A549 (cell line): ENCODE results near the gene CCDC136. TPM values are rescaled to one million over a fixed set of nuclear protein-coding genes. Genes with fewer than 3 reads are reported as not detected.
A peak's percentile ranks its signal among the peaks of the same experiment; 100 is the strongest.

Source experiments
- ATAC-seq, 2 experiments: fragments of 200-7000 bp in 1 of 2; fragments of >200 bp in 1 of 2; cut with Nextera tagmentation in 1 of 2; cut with Tn5 transposase in 1 of 2; 3 replicates each; pipeline versions ENCODE4 v1.8.0 to v1.9.1; 2018 to 2020; ENCODE audit warnings: mild to moderate bottlenecking in 1 of 2, moderate library complexity in 1 of 2
- CTCF ChIA-PET: fragments of 300-600 bp; sonication (Branson Sonifier 250); formaldehyde crosslinking; extraction: SDS; loops from one replicate; lab custom pipeline; 2021; ENCODE audit warnings: antibody characterized with exemption, inconsistent platforms; lab: Yijun Ruan, JAX
- POLR2A ChIA-PET: fragments of 350-600 bp; formaldehyde crosslinking; extraction: SDS; loops from one replicate; lab custom pipeline; 2021; ENCODE audit warnings: antibody characterized with exemption, inconsistent platforms; lab: Yijun Ruan, JAX
- DNase-seq, 2 experiments: peaks; one replicate each; pipeline versions ENCODE4 v3.0.0 to v3.0.0-alpha.2; 2011 to 2016; ENCODE audit warnings: low read depth in 1 of 2, low spot score in 1 of 2
- FAIRE-seq: peaks from 2 replicates; lab custom pipeline; 2011; peaks lifted over from hg19 to GRCh38; lab: Jason Lieb, UNC
- H3K27ac ChIP-seq, 2 experiments: fragments of >200 bp; sonication (Bioruptor Twin); formaldehyde crosslinking; 3 replicates each; pipeline ENCODE4 v1.5.1; 2016 to 2017
- H3K4me1 ChIP-seq: fragments of >200 bp; sonication (Bioruptor Twin); formaldehyde crosslinking; 3 replicates; pipeline ENCODE4 v1.6.1; 2016
- H3K4me2 ChIP-seq: fragments of >200 bp; sonication (Bioruptor Twin); formaldehyde crosslinking; 3 replicates; pipeline ENCODE4 v1.6.1; 2016
- H3K4me3 ChIP-seq: fragments of >200 bp; sonication (Bioruptor Twin); formaldehyde crosslinking; 3 replicates; pipeline ENCODE4 v1.5.1; 2016
- H3K9me3 ChIP-seq: fragments of >200 bp; sonication (Bioruptor Twin); formaldehyde crosslinking; 3 replicates; pipeline ENCODE4 v1.6.1; 2016
- ATOH8 ChIP-seq: fragments of 250-450 bp; sonication (Bioruptor Pico); IDR thresholded peaks from 2 replicates; pipeline ENCODE4 v1.5.0; 2020; ENCODE audit warnings: low read depth, mild to moderate bottlenecking, moderate library complexity
- CTCF ChIP-seq: fragments of >200 bp; sonication (Bioruptor Twin); formaldehyde crosslinking; IDR thresholded peaks from 3 replicates; pipeline ENCODE4 v1.5.1; 2016
- E2F6 ChIP-seq: IDR thresholded peaks from 2 replicates; pipeline ENCODE4 v1.6.1; 2012; ENCODE audit warnings: low read depth, borderline replicate concordance
- FOXS1 ChIP-seq: fragments of 250-450 bp; sonication (Bioruptor Pico); IDR thresholded peaks from 2 replicates; pipeline ENCODE4 v1.5.0; 2020; ENCODE audit warnings: mild to moderate bottlenecking, moderate library complexity
- GATA3 ChIP-seq: IDR thresholded peaks from 2 replicates; pipeline ENCODE4 v1.6.1; 2012; ENCODE audit warnings: borderline replicate concordance
- HES2 ChIP-seq: fragments of >200 bp; sonication (Bioruptor Twin); formaldehyde crosslinking; IDR thresholded peaks from 2 replicates; pipeline ENCODE4 v1.6.1; 2016
- HEYL ChIP-seq: fragments of 250-450 bp; sonication (Bioruptor Pico); IDR thresholded peaks from 2 replicates; pipeline ENCODE4 v1.8.0; 2021; ENCODE audit warnings: mild to moderate bottlenecking, moderate library complexity
- JUN ChIP-seq, 2 experiments: fragments of >200 bp; sonication (Bioruptor Twin); formaldehyde crosslinking; IDR thresholded peaks; 2 replicates in 1 of 2; 3 replicates in 1 of 2; pipeline ENCODE4 v1.6.1; 2016 to 2017
- KDM1A ChIP-seq: fragments of 200-600 bp; sonication (generic); IDR thresholded peaks from 2 replicates; pipeline ENCODE4 v1.6.1; 2016; ENCODE audit warnings: low read depth, mild to moderate bottlenecking
- MAX ChIP-seq: IDR thresholded peaks from 2 replicates; pipeline ENCODE4 v1.6.1; 2012
- MAZ ChIP-seq: fragments of 150-350 bp; IDR thresholded peaks from 2 replicates; pipeline ENCODE4 v1.6.1; 2014; ENCODE audit warnings: antibody characterized with exemption, low read depth, low read length, borderline replicate concordance
- MYC ChIP-seq: IDR thresholded peaks from 2 replicates; pipeline ENCODE4 v1.6.1; 2012; ENCODE audit warnings: mild to moderate bottlenecking, inconsistent platforms, low read length, improper control_type of control experiment, borderline replicate concordance
- NR3C1 ChIP-seq: fragments of >200 bp; sonication (Bioruptor Twin); formaldehyde crosslinking; IDR thresholded peaks from 3 replicates; pipeline ENCODE4 v1.6.1; 2017
- PBX3 ChIP-seq: IDR thresholded peaks from 2 replicates; pipeline ENCODE4 v1.6.1; 2012
- POLR2A ChIP-seq: IDR thresholded peaks from 2 replicates; pipeline ENCODE4 v1.6.1; 2012; ENCODE audit warnings: mild to moderate bottlenecking, low read length
- POLR2AphosphoS2 ChIP-seq: conservative IDR thresholded peaks from 2 replicates; pipeline ENCODE4 v1.6.1; 2012; ENCODE audit warnings: low read length, improper control_type of control experiment, inconsistent platforms
- RARB ChIP-seq: fragments of 250-450 bp; sonication (Bioruptor Pico); IDR thresholded peaks from 2 replicates; pipeline ENCODE4 v1.8.0; 2021; ENCODE audit warnings: mild to moderate bottlenecking, moderate library complexity
- RFX5 ChIP-seq: fragments of 450-650 bp; IDR thresholded peaks from 2 replicates; pipeline ENCODE4 v1.7.1; 2014; ENCODE audit warnings: antibody characterized with exemption, mild to moderate bottlenecking, moderate library complexity
- RNF2 ChIP-seq: fragments of 200-600 bp; sonication (generic); IDR thresholded peaks from 2 replicates; pipeline ENCODE4 v1.6.1; 2016; ENCODE audit warnings: low read depth, mild to moderate bottlenecking, antibody characterized with exemption, moderate library complexity, borderline replicate concordance
- SREBF2 ChIP-seq: fragments of 450-650 bp; IDR thresholded peaks from 2 replicates; pipeline ENCODE4 v1.6.1; 2014; ENCODE audit warnings: mild to moderate bottlenecking, moderate library complexity
- ZFP36 ChIP-seq: fragments of 450-650 bp; IDR thresholded peaks from 2 replicates; pipeline ENCODE4 v1.6.1; 2014; ENCODE audit warnings: borderline replicate concordance; ENCODE audit not compliant: partially characterized antibody
- ZSCAN20 ChIP-seq: fragments of 250-450 bp; sonication (Bioruptor Pico); IDR thresholded peaks from 2 replicates; pipeline ENCODE4 v1.8.0; 2022; ENCODE audit warnings: mild to moderate bottlenecking, moderate library complexity
- WGBS: methylation state at CpG from one replicate; pipeline ENCODE4 v1.1.6; 2017; ENCODE audit errors: missing lambda C conversion rate; 5-methylcytosine and 5-hydroxymethylcytosine counted together
- polyA plus RNA-seq, 4 experiments: library from polyadenylated mRNA; depleted of rRNA in 3 of 4; stranded (reverse); fragments of >200 nt; fragmentation: RNase III in 1 of 4; extraction: RNeasy Plus Mini Kit Qiagen cat#74134 plus additional on column Dnase treatment in 1 of 4; gene quantifications; 2 replicates in 3 of 4; 3 replicates in 1 of 4; pipeline ENCODE4 v1.2.3, GENCODE V29; 2011 to 2017

CCDC136 gene
- polyA plus RNA-seq, 2 of the 4 experiments (the other 2 are of a cell fraction), result 4.7 to 5.4 TPM

GRCh38 chr7:128867842-128868623 is 76.3 kb downstream of the CCDC136 start:
- H3K4me1 ChIP-seq, result peaks cover 17% of the 10 kb centered on the region; the same call in 2 of the 3 replicates
- DNase-seq, result no peak
- TF ChIP-seq RNF2 (no peak), ATOH8 (no peak), RFX5 (no peak), ZSCAN20 (CRISPR knock-in tag) (no peak), MAX (no peak), MAZ (no peak), NR3C1 (no peak)
- CTCF ChIA-PET, result interaction anchor here (0.6 to 17.4 kb wide), 2 partner anchors 15 to 416 kb away, joined by 4 to 225 read pairs; no protein-coding TSS in a partner anchor
- WGBS, result 76% methylated on average over 11 of the region's 11 CpGs
- H3K4me3 ChIP-seq, result no peak overlapping the region
- ATAC-seq, result no peak
- no peak overlapping the region for H3K4me2 ChIP-seq
- POLR2A ChIA-PET, result no interaction called here
- H3K9me3 ChIP-seq, result no peaks in the 10 kb centered on the region
- no peak overlapping the region for H3K27ac ChIP-seq
- FAIRE-seq, result no peak

GRCh38 chr7:128868624-128869137 is 76.9 kb downstream of the CCDC136 start:
- peaks cover 15% of the 10 kb centered on the region; the same call in 2 of the 3 replicates for H3K4me1 ChIP-seq
- TF ChIP-seq RNF2 (no peak), E2F6 (no peak), SREBF2 (no peak), HES2 (no peak), RARB (CRISPR knock-in tag) (no peak), KDM1A (no peak), GATA3 (no peak), PBX3 (no peak), ATOH8 (no peak), MYC (no peak)
- no peaks in the 10 kb centered on the region for H3K9me3 ChIP-seq
- H3K4me2 ChIP-seq, result peak overlapping the region; percentile 95
- peak overlapping the region in 1 of 2 experiments; percentile 84; a peak in 4 of 6 replicates for H3K27ac ChIP-seq
- FAIRE-seq, result no peak
- POLR2A ChIA-PET, result no interaction called here
- no peak for DNase-seq
- 65% methylated on average over 12 of the region's 13 CpGs for WGBS
- peak overlapping the region; percentile 47 for H3K4me3 ChIP-seq
- CTCF ChIA-PET, result interaction anchor here (0.6 to 17.4 kb wide), 4 partner anchors 14 to 417 kb away, joined by 3 to 225 read pairs (median 4); no protein-coding TSS in a partner anchor
- ATAC-seq, result peak; percentile 16 to 32; a peak in 4 of 6 replicates

- Histone ChIP-seq H3K4me3 (peak overlapping the region; percentile 47), H3K9me3 (no peaks in the 10 kb centered on the region), H3K4me2 (peak overlapping the region; percentile 95), H3K27ac (peak overlapping the region; percentile 46 to 84), H3K4me1 (peaks cover 9% of the 10 kb centered on the region; the same call in 2 of the 3 replicates)
- peak in 1 of 2 experiments; percentile 30 for DNase-seq
- 8% methylated on average over 4 of the region's 86 CpGs for WGBS
- ChIA-PET POLR2A (no interaction called here), CTCF (interaction anchor here (1.2 to 17.4 kb wide), 3 partner anchors 14 to 131 kb away, joined by 3 to 225 read pairs (median 3); no protein-coding TSS in a partner anchor)
- no peak for FAIRE-seq
- ATAC-seq, result peak; percentile 78 to 84
- TF ChIP-seq POLR2A, result peak; percentile 16; the same call in 1 of the 2 replicates
- no peak for TF ChIP-seq FOXS1 (CRISPR knock-in tag)
- TF ChIP-seq JUN (IDR thresholded peaks at IDR 0.05), result no peak; a peak in 1 of 5 replicates
- TF ChIP-seq E2F6, result no peak
- no peak for TF ChIP-seq POLR2AphosphoS2
- TF ChIP-seq ZFP36, result no peak
- TF ChIP-seq HEYL, result no peak
- TF ChIP-seq CTCF, result peak; percentile 20; the same call in 2 of the 3 replicates
- TF ChIP-seq SREBF2, result no peak
Measured at GRCh38 chr7:128869138-128869943, 77.6 kb downstream of the CCDC136 start.
